Activated CD4-positive, alpha-beta T cell treated with anti-CD3 and anti-CD28 coated beads, Interleukin-10, Interleukin-2, amounts not matched to agents 100 ng/mL and 50 ng/mL, durations not matched to agents 16 hours and 8 hours (primary cell): ENCODE measurements around the gene SLC19A3.
"Not testable (repeated sequence)": the region's sequence is repeated elsewhere in the genome, so short reads cannot be mapped to it uniquely, and the experiment has no call there.

ENCODE experiments used
- DNase-seq: peaks from one replicate; pipeline ENCODE4 v3.0.0-alpha.2; 2020

SLC19A3 gene

GRCh38 chr2:227701556-227701955 is 16.3 kb downstream of the SLC19A3 start:
- no peak for DNase-seq

- no peak for DNase-seq
Measured at GRCh38 chr2:227696990-227697679, 20.7 kb downstream of the SLC19A3 start.

GRCh38 chr2:227687189-227687588 is 30.6 kb downstream of the SLC19A3 start:
- DNase-seq, result no peak

GRCh38 chr2:227684258-227684657 is 33.6 kb downstream of the SLC19A3 start:
- DNase-seq, result no peak

GRCh38 chr2:227677928-227678327 is 39.9 kb downstream of the SLC19A3 start:
- DNase-seq, result no peak

GRCh38 chr2:227674485-227674884 is 43.3 kb downstream of the SLC19A3 start:
- DNase-seq, result no peak

- not testable (repeated sequence) for DNase-seq
Measured at GRCh38 chr2:227673620-227674019, 44.2 kb downstream of the SLC19A3 start.

- no peak for DNase-seq
Measured at GRCh38 chr2:227671170-227671905, 46.5 kb downstream of the SLC19A3 start.

- not testable (repeated sequence) for DNase-seq
Measured at GRCh38 chr2:227666631-227667170, 51.1 kb downstream of the SLC19A3 start, which contains the start of gene SCYGR5. SCYGR5 (plus strand) TSS chr2:227666804; CDS start chr2:227666804, 0 bp downstream.

GRCh38 chr2:227665189-227665940 is 52.5 kb downstream of the SLC19A3 start:
- DNase-seq, result no peak

- DNase-seq, result no peak
Measured at GRCh38 chr2:227661827-227662226, 56.0 kb downstream of the SLC19A3 start.

- no peak for DNase-seq
Measured at GRCh38 chr2:227661025-227661649, 56.7 kb downstream of the SLC19A3 start.

GRCh38 chr2:227657199-227657845 is 60.5 kb downstream of the SLC19A3 start:
- no peak for DNase-seq

GRCh38 chr2:227655454-227655853 is 62.4 kb downstream of the SLC19A3 start:
- DNase-seq, result peak; percentile 25

GRCh38 chr2:227654426-227654825 is 63.4 kb downstream of the SLC19A3 start:
- DNase-seq, result no peak

GRCh38 chr2:227653419-227653818 is 64.4 kb downstream of the SLC19A3 start:
- DNase-seq, result no peak

GRCh38 chr2:227643990-227644551 is 73.8 kb downstream of the SLC19A3 start:
- no peak for DNase-seq

GRCh38 chr2:227642656-227643055 is 75.2 kb downstream of the SLC19A3 start:
- DNase-seq, result no peak

- no peak for DNase-seq
Measured at GRCh38 chr2:227634201-227634600, 83.6 kb downstream of the SLC19A3 start.
